Cardiac fibroblast (primary cell): Measurements from ENCODE around the gene ARID1B.

ENCODE experiments used
- DNase-seq, 2 donors: peaks; one replicate each; pipeline versions ENCODE4 v3.0.0 to v3.0.0-alpha.2; 2010; ENCODE audit warnings: low read depth in 2 of 2
- H3K4me3 ChIP-seq, 2 donors: replicated peaks in 1 of 2; 1 replicate in 1 of 2; 2 replicates in 1 of 2; pipeline ENCODE4 v1.5.1; 2011; ENCODE audit warnings: low read depth in 2 of 2, low read length in 2 of 2, mild to moderate bottlenecking in 2 of 2, moderate library complexity in 1 of 2
- CTCF ChIP-seq: IDR thresholded peaks from one replicate; pipeline ENCODE4 v1.5.1; 2011; ENCODE audit warnings: low read depth, mild to moderate bottlenecking, low read length, inconsistent platforms

The ARID1B gene

GRCh38 chr6:157096522-157096921 is 319.3 kb downstream of the ARID1B start:
- no peak overlapping the region for H3K4me3 ChIP-seq
- TF ChIP-seq CTCF = no peak
- DNase-seq = no peak

DNA sequence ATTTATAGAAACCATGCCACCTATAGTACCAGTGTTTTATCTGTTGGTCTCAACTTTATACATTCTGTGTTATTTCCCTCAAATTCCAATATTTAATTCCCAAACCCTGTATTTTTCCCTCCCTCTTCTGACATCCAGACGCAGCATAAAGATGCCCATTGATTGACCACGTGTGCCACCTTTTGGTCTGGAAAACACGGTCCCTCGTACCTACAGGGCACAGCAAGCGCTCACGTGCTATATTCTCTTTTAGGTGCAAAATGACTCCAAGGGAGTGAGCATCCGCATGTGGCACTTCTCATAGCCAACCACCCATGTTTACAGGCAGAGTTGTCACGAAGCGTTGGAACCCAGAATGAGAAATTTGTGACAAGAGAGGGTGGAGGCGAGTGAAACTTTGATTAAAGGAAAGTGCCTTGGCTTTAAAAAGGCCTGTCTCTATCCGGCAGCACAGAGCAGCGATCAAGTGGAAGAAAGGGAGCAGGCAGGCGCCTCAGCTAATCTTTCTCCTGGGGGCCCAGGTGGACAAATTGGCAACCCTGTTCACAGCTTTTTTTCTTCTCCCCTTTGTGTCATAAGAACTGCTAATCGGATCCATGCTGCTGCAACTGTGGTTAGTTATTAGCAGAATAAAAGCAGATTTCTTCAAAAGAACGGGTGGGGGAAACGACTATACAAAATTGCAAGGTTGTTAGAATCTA is 320.2 kb downstream of the ARID1B start:
- no peak for TF ChIP-seq CTCF
- H3K4me3 ChIP-seq = no peak overlapping the region
- DNase-seq = no peak

DNA sequence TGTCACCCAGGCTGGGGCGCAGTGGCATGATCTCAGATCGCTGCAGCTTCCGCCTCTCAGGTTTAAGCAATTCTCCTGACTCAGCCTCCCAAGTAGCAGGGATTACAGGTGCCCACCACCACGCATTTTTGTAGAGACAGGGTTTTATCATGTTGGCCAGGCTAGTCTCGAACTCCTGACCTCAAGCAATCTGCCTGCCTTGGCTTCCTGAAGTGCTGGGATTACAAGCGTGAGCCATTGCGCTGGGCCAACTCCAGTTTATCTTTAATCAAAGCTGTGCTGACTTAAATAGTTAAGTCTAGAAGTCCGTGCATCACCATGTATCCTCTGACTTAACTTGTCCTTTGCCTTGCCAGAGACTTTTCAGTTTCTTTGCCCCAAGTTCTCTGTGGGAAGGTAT is 321.8 kb downstream of the ARID1B start:
- TF ChIP-seq CTCF = no peak
- no peak overlapping the region for H3K4me3 ChIP-seq
- no peak for DNase-seq

- H3K4me3 ChIP-seq = no peak overlapping the region
- TF ChIP-seq CTCF = no peak
- DNase-seq = peak; percentile 19 to 73
These were observed 322.9 kb downstream of the ARID1B start for GRCh38 chr6:157099912-157100593.

DNA sequence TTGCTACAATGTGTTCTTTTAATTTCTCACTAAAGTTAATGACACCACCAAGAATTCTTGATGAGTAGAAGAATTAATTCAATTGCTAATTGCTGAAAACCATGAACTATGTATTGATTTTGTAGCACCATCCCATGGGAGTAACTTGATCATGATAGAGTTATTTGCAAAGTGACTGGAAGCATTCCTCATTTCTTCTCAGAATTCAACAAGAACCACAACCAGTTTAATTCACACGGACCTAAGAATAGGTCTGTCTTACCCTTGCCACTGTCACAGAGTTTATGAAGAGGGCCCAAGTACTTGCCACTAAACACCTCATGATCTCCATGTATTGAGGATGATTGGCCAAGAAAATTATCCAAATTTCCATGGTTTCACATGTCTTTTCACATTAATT is 324.0 kb downstream of the ARID1B start:
- no peak overlapping the region for H3K4me3 ChIP-seq
- no peak for DNase-seq
- no peak for TF ChIP-seq CTCF

DNA sequence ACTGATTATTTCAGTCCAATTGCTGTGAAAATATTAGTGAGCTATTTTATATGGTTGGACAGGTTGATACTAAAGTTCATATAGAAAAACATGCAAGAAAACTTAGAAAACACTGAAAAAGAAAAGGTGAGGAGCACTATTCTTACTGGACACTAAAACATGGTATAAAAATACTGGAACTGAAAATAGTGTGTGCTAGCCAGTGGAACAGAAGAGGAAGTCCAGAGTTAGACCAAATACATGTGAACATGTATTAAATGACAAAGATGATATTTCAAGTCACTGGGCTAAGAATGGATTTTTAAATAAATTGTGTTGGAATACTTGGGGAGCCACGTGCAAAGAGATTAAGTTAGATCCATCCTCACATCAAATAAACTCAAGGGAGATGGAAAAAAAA is 327.6 kb downstream of the ARID1B start:
- no peak overlapping the region for H3K4me3 ChIP-seq
- TF ChIP-seq CTCF = no peak
- no peak for DNase-seq
